Spleen (tissue), 13 donors: ENCODE data around the gene GABRG2. TPM values are rescaled to one million over a fixed set of nuclear protein-coding genes. Genes with fewer than 3 reads are reported as not detected.

Experiments used
- DNase-seq: peaks from one replicate; pipeline ENCODE4 v3.0.0-alpha.2; 2020
- H3K27ac ChIP-seq, 8 donors: fragments of 200-600 bp; sonication (generic) in 7 of 8; 1 replicate in 4 of 8; 2 replicates in 4 of 8; pipeline versions ENCODE4 v1.5.0 to v1.8.0; 2016 to 2021; ENCODE audit warnings: inconsistent platforms in 4 of 8, mild to moderate bottlenecking in 4 of 8, moderate library complexity in 1 of 8
- H3K27me3 ChIP-seq, 7 donors: fragments of 200-600 bp; sonication (generic) in 6 of 7; replicated peaks in 1 of 7; 1 replicate in 4 of 7; 2 replicates in 3 of 7; pipeline versions ENCODE4 v1.5.0 to v1.8.0; 2016 to 2021; ENCODE audit warnings: inconsistent platforms in 3 of 7, mild to moderate bottlenecking in 1 of 7
- H3K36me3 ChIP-seq, 6 donors: fragments of 200-600 bp; sonication (generic) in 5 of 6; 1 replicate in 4 of 6; 2 replicates in 2 of 6; pipeline versions ENCODE4 v1.5.0 to v1.8.0; 2016 to 2021; ENCODE audit warnings: inconsistent platforms in 2 of 6
- H3K4me1 ChIP-seq, 6 donors: fragments of 200-600 bp; sonication (generic) in 5 of 6; 1 replicate in 3 of 6; 2 replicates in 3 of 6; pipeline versions ENCODE4 v1.5.0 to v1.8.0; 2016 to 2021; ENCODE audit warnings: inconsistent platforms in 3 of 6
- H3K4me3 ChIP-seq, 8 donors: fragments of 200-600 bp; sonication (generic) in 7 of 8; 1 replicate in 4 of 8; 2 replicates in 4 of 8; pipeline versions ENCODE4 v1.5.0 to v1.8.0; 2016 to 2021; ENCODE audit warnings: inconsistent platforms in 4 of 8, mild to moderate bottlenecking in 4 of 8, moderate library complexity in 2 of 8
- H3K9me3 ChIP-seq, 8 donors: fragments of 200-600 bp; sonication (generic) in 7 of 8; 1 replicate in 4 of 8; 2 replicates in 4 of 8; pipeline versions ENCODE4 v1.5.0 to v1.8.0; 2016 to 2021; ENCODE audit warnings: inconsistent platforms in 4 of 8
- POLR2A ChIP-seq, 3 donors: fragments of 450-650 bp; IDR thresholded peaks; one replicate each; pipeline ENCODE4 v1.5.1; 2017; ENCODE audit warnings: antibody characterized with exemption in 3 of 3, mild to moderate bottlenecking in 1 of 3
- POLR2AphosphoS5 ChIP-seq, 3 donors: sonication (generic); formaldehyde crosslinking; IDR thresholded peaks; one replicate each; pipeline ENCODE4 v1.5.1; 2017; ENCODE audit warnings: antibody characterized with exemption in 3 of 3
- WGBS, 5 donors: extraction: QIAGEN DNeasy Blood & Tissue Kit in 3 of 5; methylation state at CpG; one replicate each; pipeline versions ENCODE4 v1.1.5 to v1.1.7; 2013 to 2018; 5-methylcytosine and 5-hydroxymethylcytosine counted together
- intact Hi-C: fragments of 100-400 bp; cut with DNase I; formaldehyde crosslinking; loops from one replicate; pipeline ENCODE4 v1.15.0; 2023; ENCODE audit warnings: low total_unique reads
- long read RNA-seq, 2 donors: transcript quantifications; one replicate each; lab custom pipeline, GENCODE V29; 2026
- polyA plus RNA-seq, 3 donors: library from polyadenylated mRNA; stranded (reverse); fragments of 200-250 nt; gene quantifications; one replicate each; pipeline ENCODE4 v1.2.1, GENCODE V29; 2013
- total RNA-seq, 7 donors: library from RNA; depleted of rRNA in 3 of 7; stranded (reverse); fragments of >200 nt in 3 of 7; fragmentation: NEBNext Ultra II Directional in 4 of 7; extraction: Animal tissue kit (Norgen Biotek cat#: 25700) in 4 of 7; gene quantifications; one replicate each; pipeline versions ENCODE4 v1.1.0 to v1.2.1, GENCODE V29; 2016 to 2021
- TF ChIP-seq, protein P1 (sequence below), 11 experiments: fragments of 200-600 bp in 7 of 11; fragments of 450-650 bp in 4 of 11; sonication (generic) in 4 of 11; IDR thresholded peaks in 8 of 11; conservative IDR thresholded peaks in 3 of 11; 1 replicate in 7 of 11; 2 replicates in 4 of 11; pipeline versions ENCODE4 v1.4.0 to v1.8.0; 2016 to 2021; ENCODE audit warnings: antibody characterized with exemption in 11 of 11, inconsistent platforms in 4 of 11, mild to moderate bottlenecking in 1 of 11
- donor health status: healthy with polysubstance abuse.
- donor health status: DM: no; HTN: no; CAD: no; lungs with moderate emphysema.
- donor health status: DM: no; HTN: no; CAD: no.
- donor health status: Bipolar disorder and iron deficiency.
- donor health status: healthy.
- donor health status: DM: no; HTN: no; CAD: no.
- donor health status: DM: yes; HTN: yes; CAD: no.

The GABRG2 gene
- total RNA-seq (1 to 10 TPM in 2 of 7 donors, not detected in 5; 1.4 to 1.5 TPM), polyA plus RNA-seq (not detected)
- long read RNA-seq, donor 1: 0 reads
- long read RNA-seq, donor 2, full-length matches to known transcripts: 1 of 1 reads
- long read RNA-seq, donor 2, partial matches to known transcripts: 0 of 1 reads
- long read RNA-seq, donor 2, other reads (novel, unspliced or antisense): 0 of 1 reads

DNA sequence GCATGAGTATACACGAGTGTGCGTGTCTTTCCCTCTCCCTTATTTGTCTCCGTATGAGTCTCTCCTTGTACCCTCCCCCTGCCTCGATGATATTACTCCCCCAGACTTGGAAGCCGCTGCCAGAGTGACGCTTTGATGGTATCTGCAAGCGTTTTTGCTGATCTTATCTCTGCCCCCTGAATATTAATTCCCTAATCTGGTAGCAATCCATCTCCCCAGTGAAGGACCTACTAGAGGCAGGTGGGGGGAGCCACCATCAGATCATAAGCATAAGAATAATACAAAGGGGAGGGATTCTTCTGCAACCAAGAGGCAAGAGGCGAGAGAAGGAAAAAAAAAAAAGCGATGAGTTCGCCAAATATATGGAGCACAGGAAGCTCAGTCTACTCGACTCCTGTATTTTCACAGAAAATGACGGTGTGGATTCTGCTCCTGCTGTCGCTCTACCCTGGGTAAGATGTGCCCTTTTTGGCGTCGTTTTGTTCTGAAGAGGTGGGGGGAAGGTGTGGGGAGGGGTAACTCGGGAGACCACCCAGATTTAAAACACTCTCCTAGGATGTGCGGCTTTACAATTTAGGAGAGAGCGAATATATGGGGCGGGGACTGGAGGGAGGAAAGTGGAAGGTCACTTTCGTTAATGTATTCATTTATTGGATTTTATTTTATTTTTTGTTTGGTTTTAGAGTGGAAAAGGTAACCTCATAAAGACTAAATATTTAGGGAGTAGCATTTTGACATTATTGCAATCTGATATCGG lies at the start of gene GABRG2:
Gene GABRG2 (plus strand): TSS at position 119 of the 757 bp plus-strand sequence. CDS start 227 bp downstream, at position 346.
- H3K36me3 ChIP-seq: no peaks in the 10 kb centered on the region
- H3K4me3 ChIP-seq: no peak within 1 kb of the TSS
- H3K27me3 ChIP-seq: peaks cover 0 to 23% (median 0%) of the 10 kb centered on the region in 7 donors
- H3K27ac ChIP-seq: no peak within 1 kb of the TSS
- H3K4me1 ChIP-seq: no peaks in the 10 kb centered on the region
- WGBS, 5 donors: 10 to 16% (median 11%) methylated on average over 21 of the region's 21 CpGs
- peaks cover 0 to 5% (median 0%) of the 10 kb centered on the region in 8 donors for H3K9me3 ChIP-seq
- intact Hi-C loops: no loop called here
- no peak for DNase-seq
- TF ChIP-seq, protein P1, sequence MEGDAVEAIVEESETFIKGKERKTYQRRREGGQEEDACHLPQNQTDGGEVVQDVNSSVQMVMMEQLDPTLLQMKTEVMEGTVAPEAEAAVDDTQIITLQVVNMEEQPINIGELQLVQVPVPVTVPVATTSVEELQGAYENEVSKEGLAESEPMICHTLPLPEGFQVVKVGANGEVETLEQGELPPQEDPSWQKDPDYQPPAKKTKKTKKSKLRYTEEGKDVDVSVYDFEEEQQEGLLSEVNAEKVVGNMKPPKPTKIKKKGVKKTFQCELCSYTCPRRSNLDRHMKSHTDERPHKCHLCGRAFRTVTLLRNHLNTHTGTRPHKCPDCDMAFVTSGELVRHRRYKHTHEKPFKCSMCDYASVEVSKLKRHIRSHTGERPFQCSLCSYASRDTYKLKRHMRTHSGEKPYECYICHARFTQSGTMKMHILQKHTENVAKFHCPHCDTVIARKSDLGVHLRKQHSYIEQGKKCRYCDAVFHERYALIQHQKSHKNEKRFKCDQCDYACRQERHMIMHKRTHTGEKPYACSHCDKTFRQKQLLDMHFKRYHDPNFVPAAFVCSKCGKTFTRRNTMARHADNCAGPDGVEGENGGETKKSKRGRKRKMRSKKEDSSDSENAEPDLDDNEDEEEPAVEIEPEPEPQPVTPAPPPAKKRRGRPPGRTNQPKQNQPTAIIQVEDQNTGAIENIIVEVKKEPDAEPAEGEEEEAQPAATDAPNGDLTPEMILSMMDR (IDR thresholded peaks at IDR 0.05 in 8 of 11, conservative IDR thresholded peaks at IDR 0.05 in 3 of 11): no peak
- TF ChIP-seq POLR2AphosphoS5 (IDR thresholded peaks at IDR 0.05) (no peak), POLR2A (IDR thresholded peaks at IDR 0.05) (no peak)

DNA sequence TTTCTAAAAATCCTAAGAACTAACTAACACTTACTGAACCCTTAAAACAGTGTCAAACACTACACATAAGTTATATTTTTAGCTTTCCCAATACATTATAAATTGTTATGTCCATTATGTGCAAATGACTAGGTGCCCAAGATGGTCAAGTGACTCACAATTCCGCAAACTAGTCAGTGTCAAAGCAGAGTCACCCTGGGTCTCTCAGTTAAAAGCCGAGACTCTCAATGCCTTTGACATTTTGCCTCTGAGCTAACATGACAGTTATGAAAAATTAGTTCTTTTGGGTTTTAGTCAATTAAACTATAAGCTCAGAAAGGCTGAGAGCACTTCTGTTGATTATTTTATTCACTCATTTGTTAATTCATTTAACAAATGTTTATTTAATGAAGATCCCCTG lies 42.3 kb upstream of the GABRG2 start:
- 78 to 87% (median 86%) methylated on average over 2 of the region's 2 CpGs for WGBS, 5 donors
- TF ChIP-seq POLR2A (IDR thresholded peaks at IDR 0.05) (no peak), POLR2AphosphoS5 (IDR thresholded peaks at IDR 0.05) (no peak)
- TF ChIP-seq, protein P1 (IDR thresholded peaks at IDR 0.05 in 8 of 11, conservative IDR thresholded peaks at IDR 0.05 in 3 of 11): no peak
- DNase-seq: no peak
- intact Hi-C loops: no loop called here
- H3K27me3 ChIP-seq: no peaks in the 10 kb centered on the region
- H3K27ac ChIP-seq: no peak overlapping the region
- H3K4me1 ChIP-seq: no peaks in the 10 kb centered on the region
- H3K36me3 ChIP-seq: no peaks in the 10 kb centered on the region
- no peak overlapping the region for H3K4me3 ChIP-seq
- H3K9me3 ChIP-seq: peaks cover 0 to 10% (median 0%) of the 10 kb centered on the region in 8 donors

DNA sequence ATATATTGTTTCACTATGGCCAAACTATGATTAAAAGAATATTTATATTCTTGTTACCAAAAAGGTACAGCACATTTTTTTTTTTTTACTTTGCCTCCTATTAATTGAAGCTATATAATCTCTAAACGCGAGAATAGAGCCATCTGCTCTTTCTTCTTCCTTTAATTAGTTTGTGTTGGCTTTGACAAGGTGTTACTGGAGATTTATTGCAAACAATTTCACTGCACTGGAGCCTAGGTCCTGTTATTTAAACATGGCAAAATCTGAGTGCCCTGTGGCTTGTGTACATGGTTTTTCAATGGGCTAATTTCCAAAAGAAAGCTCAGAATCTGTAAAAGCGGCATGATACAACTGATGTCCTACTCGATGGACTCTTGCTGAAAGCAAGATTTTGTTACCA lies 40.8 kb upstream of the GABRG2 start:
- no peaks in the 10 kb centered on the region for H3K4me1 ChIP-seq
- H3K36me3 ChIP-seq: no peaks in the 10 kb centered on the region
- TF ChIP-seq, protein P1 (IDR thresholded peaks at IDR 0.05 in 8 of 11, conservative IDR thresholded peaks at IDR 0.05 in 3 of 11): no peak
- TF ChIP-seq POLR2AphosphoS5 (IDR thresholded peaks at IDR 0.05) (no peak), POLR2A (IDR thresholded peaks at IDR 0.05) (no peak)
- WGBS, 5 donors: 65 to 69% (median 68%) methylated on average over 4 of the region's 4 CpGs
- no peak overlapping the region for H3K4me3 ChIP-seq
- intact Hi-C loops: no loop called here
- no peak overlapping the region for H3K27ac ChIP-seq
- DNase-seq: no peak
- H3K27me3 ChIP-seq: no peaks in the 10 kb centered on the region
- H3K9me3 ChIP-seq: peaks cover 0 to 9% (median 0%) of the 10 kb centered on the region in 8 donors

DNA sequence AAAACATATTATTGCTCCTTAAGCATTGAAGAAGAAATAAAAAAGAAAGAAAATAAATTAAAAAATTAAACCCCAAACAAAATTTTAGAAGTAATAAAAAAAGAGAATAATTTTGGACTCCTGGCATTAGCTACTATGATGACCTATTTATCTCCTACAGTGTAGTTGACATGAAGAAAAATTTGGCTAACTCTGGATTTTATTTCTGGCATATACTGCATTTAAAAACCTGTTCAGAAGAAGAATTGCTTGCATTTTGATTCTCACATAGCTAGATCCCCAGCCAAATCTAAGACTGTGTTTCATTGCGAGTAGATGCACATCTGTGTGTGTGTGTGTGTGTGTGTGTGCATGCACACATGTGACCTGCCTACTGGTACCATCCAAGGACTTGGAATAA lies 30.1 kb upstream of the GABRG2 start:
- Histone ChIP-seq H3K36me3 (no peaks in the 10 kb centered on the region), H3K27me3 (no peaks in the 10 kb centered on the region), H3K4me1 (no peaks in the 10 kb centered on the region), H3K27ac (no peak overlapping the region), H3K9me3 (peaks cover 0 to 6% (median 0%) of the 10 kb centered on the region in 8 donors), H3K4me3 (no peak overlapping the region)
- 82 to 97% (median 86%) methylated on average over 1 of the region's 1 CpG for WGBS, 5 donors
- intact Hi-C loops: no loop called here
- TF ChIP-seq, protein P1 (IDR thresholded peaks at IDR 0.05 in 8 of 11, conservative IDR thresholded peaks at IDR 0.05 in 3 of 11): no peak
- no peak for TF ChIP-seq POLR2A (IDR thresholded peaks at IDR 0.05)
- TF ChIP-seq POLR2AphosphoS5 (IDR thresholded peaks at IDR 0.05): no peak
- DNase-seq: no peak
